Amniotic stem cell (primary cell): Measurements from ENCODE around the gene SSUH2.
"Not testable (repeated sequence)": the region's sequence is repeated elsewhere in the genome, so short reads cannot be mapped to it uniquely, and the experiment has no call there.

ENCODE experiments used
- DNase-seq: peaks from one replicate; lab custom pipeline; 2025; lab: John Stamatoyannopoulos, UW

The SSUH2 gene, protein sequence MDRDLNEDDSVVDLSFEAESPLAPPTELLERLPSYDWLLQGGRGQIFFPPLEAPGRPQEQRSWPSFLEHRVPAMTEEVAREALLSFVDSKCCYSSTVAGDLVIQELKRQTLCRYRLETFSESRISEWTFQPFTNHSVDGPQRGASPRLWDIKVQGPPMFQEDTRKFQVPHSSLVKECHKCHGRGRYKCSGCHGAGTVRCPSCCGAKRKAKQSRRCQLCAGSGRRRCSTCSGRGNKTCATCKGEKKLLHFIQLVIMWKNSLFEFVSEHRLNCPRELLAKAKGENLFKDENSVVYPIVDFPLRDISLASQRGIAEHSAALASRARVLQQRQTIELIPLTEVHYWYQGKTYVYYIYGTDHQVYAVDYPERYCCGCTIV

DNA sequence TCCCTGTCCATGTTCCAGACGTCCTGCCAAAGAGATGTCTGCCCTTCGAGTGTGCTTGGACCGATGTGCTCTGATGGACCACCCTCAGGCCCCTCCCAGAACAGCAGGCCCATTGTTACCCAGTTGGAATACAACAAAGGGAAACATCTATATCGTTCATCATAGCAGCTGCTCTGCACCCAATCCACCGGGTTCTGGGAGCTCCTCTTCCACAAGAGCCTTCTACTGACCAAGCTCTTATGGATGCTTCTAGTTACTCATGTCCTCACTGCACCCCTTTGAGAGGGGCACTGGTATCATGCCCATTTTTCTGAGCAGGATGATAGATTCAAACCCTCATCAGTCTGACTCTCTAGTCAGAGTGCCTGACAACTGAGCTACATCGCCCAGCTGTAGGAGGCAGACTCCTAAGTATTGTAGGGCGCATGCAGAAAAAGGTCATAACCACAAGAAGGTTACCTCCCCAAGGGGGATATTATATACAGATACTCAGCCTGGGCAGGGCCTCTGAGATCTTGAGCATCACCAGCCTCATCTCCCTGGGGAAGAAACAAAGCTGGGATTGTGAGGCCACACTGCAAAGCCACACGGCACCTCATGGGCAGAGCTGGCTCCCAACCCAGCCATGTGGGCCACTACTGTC is at the start of gene SSUH2:
Gene SSUH2 (minus strand): TSS at position 51 of the 643 bp plus-strand sequence. CDS start 40 bp downstream, at position 11.
- no peak for DNase-seq

DNA sequence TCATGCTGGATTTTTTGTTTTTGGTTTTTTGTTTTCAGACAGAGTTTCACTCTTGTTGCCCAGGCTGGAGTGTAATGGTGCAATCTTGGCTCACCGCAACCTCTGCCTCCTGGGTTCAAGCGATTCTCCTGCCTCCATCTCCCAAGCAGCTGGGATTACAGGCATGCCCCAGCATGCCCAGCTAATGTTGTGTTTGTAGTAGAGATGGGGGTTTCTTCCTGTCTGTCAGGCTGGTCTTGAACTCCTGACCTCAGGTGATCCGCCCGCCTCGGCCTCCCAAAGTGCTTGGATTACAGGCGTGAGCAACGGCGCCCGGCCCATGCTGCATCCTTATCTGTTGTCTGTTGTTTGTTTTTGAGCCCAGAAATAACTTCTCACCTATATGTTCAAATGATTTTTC is 46.7 kb upstream of the SSUH2 start:
- not testable (repeated sequence) for DNase-seq

DNA sequence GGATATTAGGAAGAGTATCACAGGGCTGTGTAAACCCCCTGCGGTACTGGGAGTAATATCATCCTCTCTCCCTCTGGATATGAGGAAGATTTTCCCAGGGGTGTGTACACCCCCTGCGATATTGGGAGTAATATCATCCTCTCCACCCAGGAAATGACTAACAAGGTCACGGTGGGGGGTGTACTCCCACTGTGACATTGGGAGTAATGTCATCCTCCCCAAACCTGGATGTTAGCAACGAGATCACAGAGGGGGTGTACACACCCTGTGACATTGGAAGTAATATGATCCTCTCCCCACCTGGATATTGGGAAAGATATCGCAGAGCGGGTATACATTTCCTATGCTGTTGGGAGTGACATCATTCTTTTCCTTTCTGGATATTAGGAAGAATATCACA is 40.4 kb upstream of the SSUH2 start:
- not testable (repeated sequence) for DNase-seq

DNA sequence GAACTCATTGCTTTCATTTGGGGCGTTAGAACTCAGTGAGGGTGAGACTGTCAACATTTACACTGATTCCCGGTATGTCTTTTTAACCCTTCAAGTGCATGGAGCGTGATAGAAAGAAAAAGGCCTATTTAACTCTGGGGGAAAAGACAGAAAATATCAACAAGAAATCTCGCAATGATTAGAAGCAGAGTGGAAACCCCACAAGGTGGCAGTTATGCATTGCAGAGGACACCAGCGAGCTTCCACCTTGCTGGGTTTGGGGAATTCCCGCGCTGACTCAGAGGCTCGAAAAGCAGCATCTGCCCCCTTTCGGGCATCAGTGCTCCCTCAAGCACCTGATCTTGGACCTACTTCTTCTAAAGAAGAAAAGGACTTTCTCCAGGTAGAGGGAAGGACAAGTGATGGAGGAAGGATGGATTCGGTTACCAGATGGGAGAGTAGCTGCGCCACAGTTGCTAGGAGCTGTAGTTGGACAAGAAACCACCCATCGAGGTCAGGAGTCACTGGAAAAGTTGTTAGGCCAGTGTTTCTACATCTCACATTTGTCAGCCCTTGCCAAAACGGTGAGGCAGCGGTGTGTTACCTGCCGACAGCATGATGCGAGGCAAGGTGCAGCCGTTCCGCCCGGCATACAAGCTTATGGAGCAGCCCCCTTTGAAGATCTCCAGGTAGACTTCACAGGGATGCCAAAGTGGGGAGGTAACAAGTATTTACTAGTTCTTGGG is 38.4 kb upstream of the SSUH2 start:
- not testable (repeated sequence) for DNase-seq

DNA sequence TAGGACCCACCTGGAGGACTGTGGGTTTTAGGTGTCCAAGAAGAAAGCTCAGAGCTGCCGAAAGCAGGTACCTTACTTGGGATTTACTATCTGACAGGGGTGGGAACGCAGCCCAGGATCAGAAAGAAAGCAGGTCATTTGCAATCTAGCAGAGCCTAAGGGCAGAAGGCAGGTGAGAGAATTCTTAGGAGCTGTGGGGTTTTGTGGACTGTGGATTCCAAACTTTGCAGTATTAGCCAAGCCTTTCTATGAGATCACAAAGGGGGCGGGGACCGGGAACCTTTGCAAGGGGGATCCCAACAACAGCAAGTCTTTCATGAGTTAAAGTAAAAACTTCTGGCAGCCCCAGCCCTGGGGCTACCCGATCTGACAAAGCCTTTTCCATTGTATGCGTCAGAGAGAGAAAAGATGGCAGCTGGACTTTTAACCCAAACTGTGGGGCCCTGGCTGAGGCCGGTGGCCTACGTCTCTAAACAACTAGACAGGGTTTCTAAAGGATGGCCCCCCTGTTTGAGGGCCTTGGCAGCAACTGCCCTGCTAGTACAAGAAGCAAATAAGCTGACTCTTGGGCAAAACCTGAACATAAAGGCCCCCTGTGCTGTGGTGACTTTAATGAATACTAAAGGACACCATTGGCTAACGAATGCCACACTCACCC is 37.4 kb upstream of the SSUH2 start:
- not testable (repeated sequence) for DNase-seq

DNA sequence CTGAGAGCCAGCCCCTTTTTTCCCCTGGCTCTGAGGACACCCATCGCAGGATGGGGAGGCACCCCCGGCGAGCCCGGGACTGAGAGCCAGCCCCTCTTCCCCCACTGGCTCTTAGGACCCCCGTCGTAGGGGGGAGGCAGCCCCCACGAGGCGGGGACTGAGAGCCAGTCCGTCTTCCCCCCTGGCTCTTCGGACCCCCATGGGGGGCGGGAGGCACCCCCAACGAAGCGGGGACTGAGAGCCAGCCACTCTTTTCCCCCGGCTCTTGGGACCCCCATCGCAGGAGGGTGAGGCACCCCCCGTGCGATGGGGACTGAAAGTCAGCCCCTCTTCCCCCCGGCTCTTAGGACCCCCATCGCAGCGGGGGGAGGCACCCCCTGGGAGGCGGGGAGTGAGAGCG is 36.8 kb upstream of the SSUH2 start:
- no peak for DNase-seq

DNA sequence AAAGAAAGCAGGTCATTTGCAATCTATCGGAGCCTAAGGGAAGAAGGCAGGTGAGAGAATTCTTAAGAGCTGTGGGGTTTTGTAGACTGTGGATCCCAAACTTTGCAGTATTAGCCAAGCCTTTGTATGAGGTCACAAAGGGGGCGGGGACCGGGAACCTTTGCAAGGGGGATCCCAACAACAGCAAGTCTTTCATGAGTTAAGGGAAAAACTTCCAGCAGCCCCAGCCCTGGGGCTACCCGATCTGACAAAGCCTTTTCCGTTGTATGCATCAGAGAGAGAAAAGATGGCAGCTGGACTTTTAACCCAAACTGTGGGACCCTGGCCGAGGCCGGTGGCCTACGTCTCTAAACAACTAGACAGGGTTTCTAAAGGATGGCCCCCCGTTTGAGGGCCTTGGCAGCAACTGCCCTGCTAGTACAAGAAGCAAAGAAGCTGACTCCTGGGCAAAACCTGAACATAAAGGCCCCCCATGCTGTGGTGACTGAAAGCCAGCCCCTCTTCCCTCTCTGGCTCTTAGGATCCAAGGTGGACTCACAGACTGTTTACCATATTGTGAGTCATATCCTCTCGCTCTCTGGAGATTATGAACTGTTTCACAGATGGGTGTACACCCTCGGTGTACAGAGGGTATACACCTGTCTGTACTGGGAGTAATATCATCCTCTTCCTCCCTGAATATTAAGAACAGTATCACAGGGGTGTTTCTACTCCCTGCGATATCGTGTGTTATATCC is 35.4 kb upstream of the SSUH2 start:
- not testable (repeated sequence) for DNase-seq

DNA sequence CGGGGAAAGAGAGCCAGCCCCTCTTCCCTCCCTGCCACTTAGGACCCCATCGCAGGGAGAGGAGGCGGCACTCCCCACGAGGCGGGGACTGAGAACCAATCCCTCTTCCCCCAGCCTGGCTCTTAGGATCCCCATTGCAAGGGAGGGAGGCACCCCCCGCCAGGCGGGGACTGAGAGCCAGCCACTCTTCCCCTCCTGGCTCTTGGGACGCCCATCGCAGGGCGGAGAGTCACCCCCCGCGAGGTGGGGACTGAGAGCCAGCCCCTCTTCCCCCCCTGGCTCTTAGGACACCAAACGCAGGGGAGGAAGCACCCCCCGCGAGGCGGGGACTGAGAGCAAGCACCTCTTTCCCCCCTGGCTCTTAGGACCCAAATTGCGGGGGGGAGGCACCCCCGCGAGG is 34.2 kb upstream of the SSUH2 start:
- DNase-seq = no peak

DNA sequence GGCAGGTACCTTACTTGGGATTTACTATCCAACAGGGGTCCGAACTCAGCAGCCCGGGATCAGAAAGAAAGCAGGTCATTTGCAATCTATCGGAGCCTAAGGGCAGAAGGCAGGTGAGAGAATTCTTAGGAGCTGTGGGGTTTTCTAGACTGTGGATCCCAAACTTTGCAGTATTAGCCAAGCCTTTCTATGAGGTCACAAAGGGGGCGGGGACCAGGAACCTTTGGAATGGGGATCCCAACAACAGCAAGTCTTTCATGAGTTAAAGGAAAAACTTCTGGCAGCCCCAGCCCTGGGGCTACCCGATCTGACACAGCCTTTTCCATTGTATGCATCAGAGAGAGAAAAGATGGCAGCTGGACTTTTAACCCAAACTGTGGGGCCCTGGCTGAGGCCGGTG is 32.7 kb upstream of the SSUH2 start:
- DNase-seq = not testable (repeated sequence)

DNA sequence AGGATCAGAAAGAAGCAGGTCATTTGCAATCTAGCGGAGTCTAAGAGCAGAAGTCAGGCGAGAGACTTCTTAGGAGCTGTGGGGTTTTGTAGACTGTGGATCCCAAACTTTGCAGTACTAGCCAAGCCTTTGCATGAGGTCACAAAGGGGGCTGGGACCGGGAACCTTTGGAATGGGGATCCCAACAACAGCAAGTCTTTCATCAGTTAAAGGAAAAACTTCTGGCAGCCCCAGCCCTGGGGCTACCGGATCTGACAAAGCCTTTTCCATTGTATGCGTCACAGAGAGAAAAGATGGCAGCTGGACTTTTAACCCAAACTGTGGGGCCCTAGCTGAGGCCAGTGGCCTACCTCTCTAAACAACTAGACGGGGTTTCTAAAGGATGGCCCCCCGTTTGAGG is 31.0 kb upstream of the SSUH2 start:
- DNase-seq = not testable (repeated sequence)

DNA sequence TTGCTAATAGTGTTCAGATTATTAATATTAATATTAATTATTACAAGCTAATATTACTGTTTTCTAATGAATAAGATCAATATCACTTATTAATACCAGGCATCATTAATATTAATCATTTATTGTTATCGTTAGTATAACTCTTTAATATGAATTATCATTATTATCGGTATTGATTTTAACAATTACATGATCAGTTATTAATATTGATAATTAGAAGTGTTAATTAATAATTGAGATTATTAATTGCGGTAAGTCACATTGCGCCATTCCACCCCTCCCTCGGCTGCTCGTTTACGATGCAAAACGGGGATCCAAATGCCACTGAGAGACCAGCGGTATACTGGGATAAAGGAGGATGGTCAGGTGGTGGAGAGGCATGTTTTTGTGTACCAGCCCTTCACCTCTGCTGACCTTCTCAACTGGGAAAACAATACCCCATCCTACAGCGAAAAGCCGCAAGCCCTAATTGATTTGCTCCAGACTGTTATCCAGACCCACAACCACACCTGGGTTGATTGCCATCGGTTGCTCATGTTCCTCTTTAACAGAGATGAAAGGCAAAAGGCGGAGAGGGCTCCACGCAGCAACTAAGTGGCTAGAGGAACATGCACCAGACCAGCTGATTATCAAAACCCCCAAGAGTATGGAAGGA is 28.6 kb upstream of the SSUH2 start:
- DNase-seq = no peak

DNA sequence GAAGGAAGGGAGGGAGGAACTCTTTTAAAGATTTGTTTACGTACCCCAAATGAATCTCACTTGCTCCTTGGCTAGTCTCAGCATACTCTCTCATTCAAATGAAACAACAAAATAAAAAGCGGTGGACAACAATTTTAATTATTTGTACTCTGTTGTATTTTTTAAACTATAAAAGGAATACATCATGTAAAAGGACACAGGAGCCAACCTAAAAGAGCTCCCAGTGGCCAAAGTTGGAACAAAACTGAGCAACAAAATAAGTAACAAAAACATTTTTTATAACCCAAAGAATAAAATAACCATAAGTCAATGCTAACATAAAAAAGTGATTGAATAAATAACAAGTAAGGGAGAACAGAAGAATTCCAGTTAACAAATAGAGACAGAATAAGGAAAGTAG is 24.4 kb upstream of the SSUH2 start:
- no peak for DNase-seq

DNA sequence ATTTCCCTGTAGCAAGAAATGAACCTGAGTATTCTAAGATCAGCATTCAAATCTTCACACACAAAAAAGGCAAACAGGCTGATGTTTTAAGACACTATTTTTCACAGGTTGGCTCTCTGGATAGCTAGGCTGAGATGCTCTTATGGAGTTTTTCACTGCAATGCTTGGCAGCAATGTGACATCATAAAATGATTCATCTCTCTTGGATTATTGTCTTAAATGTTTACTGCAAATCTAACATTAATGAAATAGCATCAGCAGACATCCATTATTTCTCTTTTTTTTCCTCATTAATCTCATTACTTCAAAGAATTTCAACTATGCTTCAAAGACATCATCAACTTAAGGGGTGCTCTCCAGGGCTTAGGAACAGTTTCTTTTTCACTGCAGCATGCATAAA is 23.6 kb upstream of the SSUH2 start:
- DNase-seq = no peak

DNA sequence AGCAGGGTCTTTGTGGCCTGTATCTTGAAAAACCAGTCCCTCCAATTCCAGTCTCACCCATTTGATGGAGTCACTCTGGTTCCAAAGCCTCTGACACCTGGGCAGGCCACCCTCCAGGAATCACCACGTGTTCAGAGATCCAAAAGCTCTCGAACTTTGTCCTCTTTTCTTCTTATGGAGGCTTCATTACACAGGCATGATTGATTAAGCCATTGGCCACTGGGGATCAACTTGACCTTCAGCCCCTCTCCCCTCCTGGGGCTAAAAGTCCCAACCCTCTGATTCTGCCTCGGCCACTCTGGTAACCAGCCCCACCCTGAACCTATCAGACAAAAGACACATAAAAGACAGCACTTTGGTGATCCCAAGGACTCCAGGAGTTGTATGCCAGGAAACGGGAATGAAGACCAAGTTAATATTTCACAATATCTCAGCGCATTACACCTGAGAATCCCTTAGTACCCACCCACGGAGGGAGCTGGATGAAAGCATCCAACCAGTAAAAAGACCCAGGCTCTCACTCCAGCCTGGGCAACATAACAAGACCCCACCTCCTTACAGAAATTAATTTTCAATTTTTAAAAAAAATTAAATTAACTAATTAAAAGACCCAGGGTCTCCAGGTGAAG is 23.0 kb upstream of the SSUH2 start:
- no peak for DNase-seq

DNA sequence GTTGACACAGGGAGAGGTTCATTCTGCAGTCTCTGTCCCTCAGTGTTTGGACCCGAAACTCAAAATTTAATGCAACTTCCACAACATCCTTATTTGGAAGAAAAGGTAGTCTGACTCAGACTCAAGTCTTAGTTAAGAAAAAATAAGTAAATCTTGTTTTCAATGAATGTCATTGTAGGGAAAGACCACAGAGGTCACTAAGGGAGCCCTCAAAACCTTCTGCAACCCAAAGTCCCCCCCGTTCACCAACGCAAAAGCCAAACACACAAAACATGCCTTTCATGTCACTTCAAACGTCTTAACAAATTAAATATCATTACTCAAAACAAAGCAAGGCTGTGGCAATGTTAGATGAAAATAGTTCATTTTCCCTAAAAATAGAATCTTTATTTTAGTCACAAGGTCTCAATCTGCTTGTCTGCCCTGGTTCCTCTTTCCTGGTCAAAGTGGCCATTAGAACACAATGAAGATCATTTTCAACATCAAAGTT is 20.9 kb upstream of the SSUH2 start:
- no peak for DNase-seq

DNA sequence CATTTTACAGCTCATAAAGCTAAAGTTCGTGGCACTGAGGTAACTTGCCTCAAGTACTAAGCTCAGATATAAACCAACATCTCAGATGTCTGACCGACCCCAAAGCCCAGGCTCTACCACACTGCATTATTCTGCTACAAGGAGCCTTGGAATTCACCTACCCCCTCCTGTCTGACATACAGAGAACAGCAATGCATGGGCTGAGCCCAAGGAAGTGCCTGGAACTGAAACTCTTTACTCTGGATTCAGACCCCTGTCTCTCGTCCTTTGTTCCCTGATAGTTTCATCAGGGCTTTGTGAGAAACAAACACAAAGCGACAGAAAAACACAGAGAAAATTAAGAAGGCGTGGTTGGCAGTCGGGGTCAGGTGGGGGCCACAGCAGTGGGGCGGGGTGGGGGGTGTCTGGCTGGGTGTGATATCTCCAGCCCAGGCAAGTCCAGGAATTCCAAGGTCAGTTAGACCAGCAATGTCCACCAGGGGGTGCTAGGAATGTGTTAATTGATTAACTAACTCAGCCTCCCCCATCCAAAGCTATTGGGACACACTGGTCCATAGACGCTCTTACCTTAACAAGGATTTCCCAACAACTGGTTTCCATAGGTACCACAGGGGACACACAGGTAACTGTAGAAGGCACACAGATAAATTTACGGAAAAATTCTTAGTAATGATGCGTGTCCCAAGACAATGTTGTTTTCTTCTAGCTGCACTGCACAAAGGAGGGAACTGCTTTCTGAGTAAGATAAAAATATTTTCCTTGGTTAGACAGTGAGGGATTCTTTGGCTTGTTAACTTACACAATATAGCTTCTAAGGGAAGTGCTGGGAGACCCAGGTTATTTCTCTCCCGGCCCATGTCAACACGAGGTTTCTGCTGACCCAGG is 18.8 kb upstream of the SSUH2 start:
- DNase-seq = peak; percentile 32

DNA sequence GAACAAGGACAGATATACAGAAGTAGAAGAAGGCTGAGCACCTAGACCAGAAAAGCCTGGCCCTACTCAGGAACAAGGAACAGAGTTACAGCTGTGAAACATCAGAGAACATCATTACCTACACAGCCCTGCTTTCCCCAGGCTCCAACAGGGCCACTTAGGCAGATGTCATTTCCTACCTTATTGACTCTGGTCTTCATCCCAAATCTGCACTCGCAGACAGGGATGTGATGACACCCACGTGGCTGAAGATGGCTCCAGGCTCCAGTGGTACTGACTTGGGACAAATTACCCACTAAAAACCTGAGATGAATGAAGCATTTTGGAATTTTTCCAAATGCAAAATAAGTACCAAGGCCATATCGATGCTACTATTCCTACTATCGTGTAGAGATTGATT is 18.0 kb upstream of the SSUH2 start:
- no peak for DNase-seq

DNA sequence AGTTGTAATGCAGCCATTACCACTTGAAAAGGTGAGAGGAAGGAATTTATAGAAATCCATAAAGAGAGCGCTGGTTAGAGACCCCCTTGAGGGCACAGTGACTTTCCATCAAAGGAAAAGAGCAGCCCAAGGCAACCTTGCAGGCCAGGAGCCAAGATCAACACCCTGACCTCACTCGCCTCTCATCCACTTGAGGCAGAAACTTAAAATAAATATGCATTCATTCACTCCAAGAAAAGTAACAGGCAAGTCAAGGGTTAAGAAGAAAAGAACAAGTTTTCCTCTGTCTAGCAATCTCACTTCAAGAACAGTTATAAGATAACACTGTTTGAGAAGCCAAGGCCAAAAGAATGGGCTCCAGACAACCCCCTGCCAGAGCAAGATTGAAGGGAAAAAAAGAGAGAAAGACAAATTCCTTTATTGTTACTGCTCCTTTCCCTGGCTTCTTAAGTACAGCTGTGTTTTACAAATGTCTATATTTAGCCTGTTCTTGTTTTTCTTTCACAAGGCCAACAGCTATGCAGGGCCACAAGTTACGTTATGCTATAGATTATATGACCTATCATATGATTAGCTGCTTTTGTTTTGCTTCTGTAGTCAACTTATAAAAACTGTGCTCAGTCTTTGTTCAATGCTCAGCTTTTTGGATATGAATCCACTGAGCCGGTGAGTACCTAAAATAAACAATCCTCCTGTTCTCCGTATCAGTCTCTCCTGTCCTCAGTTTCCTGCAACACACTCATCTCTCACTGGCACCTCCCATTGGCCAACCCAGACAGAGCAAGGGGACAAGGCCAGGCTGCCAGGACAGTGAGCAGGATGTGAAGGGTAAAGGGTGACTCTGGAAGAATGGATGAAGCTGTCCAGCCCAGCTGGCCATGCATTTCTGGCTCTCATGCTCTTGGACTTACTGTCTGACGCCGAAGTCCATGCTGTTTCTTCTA is 15.8 kb upstream of the SSUH2 start:
- DNase-seq = peak; percentile 14
